Adrenal gland (tissue), 12 donors: Measurements from ENCODE around the gene LRBA. TPM values are rescaled to one million over a fixed set of nuclear protein-coding genes. Genes with fewer than 3 reads are reported as not detected.

Experiments used
- DNase-seq, 7 donors: peaks; one replicate each; pipeline ENCODE4 v3.0.0-alpha.2; 2019 to 2020
- H3K27ac ChIP-seq, 5 donors: fragments of 200-600 bp; sonication (generic) in 4 of 5; 1 replicate in 3 of 5; 2 replicates in 2 of 5; pipeline versions ENCODE4 v1.5.1 to v1.8.0; 2016 to 2020; ENCODE audit warnings: mild to moderate bottlenecking in 1 of 5
- H3K27me3 ChIP-seq: fragments of 200-600 bp; 2 replicates; pipeline ENCODE4 v1.8.0; 2021
- H3K36me3 ChIP-seq, 2 donors: fragments of 200-600 bp; replicated peaks in 1 of 2; 1 replicate in 1 of 2; 2 replicates in 1 of 2; pipeline versions ENCODE4 v1.5.1 to v1.8.0; 2018 to 2022
- H3K4me1 ChIP-seq, 2 donors: fragments of 200-600 bp; replicated peaks in 1 of 2; 1 replicate in 1 of 2; 2 replicates in 1 of 2; pipeline versions ENCODE4 v1.5.1 to v1.8.0; 2018 to 2021
- H3K4me3 ChIP-seq, 4 donors: fragments of 200-600 bp; sonication (generic) in 3 of 4; one replicate each; pipeline ENCODE4 v1.5.1; 2016 to 2018
- H3K9me3 ChIP-seq, 3 donors: fragments of 200-600 bp; sonication (generic) in 1 of 3; replicated peaks in 1 of 3; 1 replicate in 2 of 3; 2 replicates in 1 of 3; pipeline versions ENCODE4 v1.5.1 to v1.8.0; 2016 to 2021
- CTCF ChIP-seq, 6 experiments: fragments of 450-650 bp in 4 of 6; fragments of 200-600 bp in 2 of 6; sonication (generic) in 1 of 6; IDR thresholded peaks; 1 replicate in 5 of 6; 2 replicates in 1 of 6; pipeline versions ENCODE4 v1.5.1 to v1.8.0; 2016 to 2021; ENCODE audit warnings: antibody characterized with exemption in 6 of 6, mild to moderate bottlenecking in 2 of 6, moderate library complexity in 1 of 6
- POLR2A ChIP-seq, 2 donors: fragments of 450-650 bp; IDR thresholded peaks; one replicate each; pipeline ENCODE4 v1.6.1; 2017; ENCODE audit warnings: antibody characterized with exemption in 2 of 2, mild to moderate bottlenecking in 2 of 2, moderate library complexity in 1 of 2
- WGBS, 4 donors: extraction: QIAGEN DNeasy Blood & Tissue Kit in 2 of 4; methylation state at CpG; one replicate each; pipeline versions ENCODE4 v1.1.5 to v1.1.7; 2013 to 2017; 5-methylcytosine and 5-hydroxymethylcytosine counted together
- intact Hi-C, 2 donors: fragments of 100-400 bp; cut with DNase I; formaldehyde crosslinking; loops; one replicate each; pipeline versions ENCODE4 v1.14.1 to v1.15.0; 2022 to 2023
- polyA plus RNA-seq, 3 donors: library from polyadenylated mRNA; stranded (reverse); fragments of 200-250 nt in 2 of 3; fragments of 350-450 nt in 1 of 3; fragmentation: Illumina TruSeq in 1 of 3; extraction: RNeasy Lipid Tissue Mini Kit (QIAGEN cat#74804) in 1 of 3; gene quantifications; one replicate each; pipeline ENCODE4 v1.2.3, GENCODE V29; 2013 to 2014
- total RNA-seq, 9 donors: library from RNA; depleted of rRNA in 4 of 9; stranded (reverse); fragments of >200 nt in 4 of 9; fragments of 120-200 nt in 1 of 9; fragmentation: NEBNext Ultra II Directional in 1 of 9; extraction: Animal tissue kit (Norgen Biotek cat#: 25700) in 1 of 9; gene quantifications; one replicate each; pipeline versions ENCODE4 v1.1.0 to v1.2.4, GENCODE V29; 2013 to 2023
- donor health status: healthy with polysubstance abuse.
- donor health status: Bipolar disorder and iron deficiency.
- donor health status: DM: yes; HTN: yes; CAD: no.
- donor health status: DM: no; HTN: no; CAD: no.
- donor health status: DM: no; HTN: no; CAD: no.
- donor health status: DM: yes; HTN: yes; CAD: no.

LRBA gene
- total and polyA plus RNA-seq, 12 donors, result 9.6 to 106 (median 40.6) TPM

- 94 to 99% (median 96%) methylated on average over 5 of the region's 5 CpGs for WGBS, 4 donors
- H3K27me3 ChIP-seq, result no peaks in the 10 kb centered on the region
- TF ChIP-seq CTCF (IDR thresholded peaks at IDR 0.05), result no peak
- no peak for TF ChIP-seq POLR2A (IDR thresholded peaks at IDR 0.05)
- no peaks in the 10 kb centered on the region for H3K4me1 ChIP-seq
- intact Hi-C loops, result loop anchor here in 1 of 2 donors (10.0 kb wide), 1 partner anchor 568 kb away; no protein-coding TSS in a partner anchor
- H3K36me3 ChIP-seq, result no peaks in the 10 kb centered on the region
- no peak for DNase-seq
- no peaks in the 10 kb centered on the region for H3K9me3 ChIP-seq
- no peak overlapping the region for H3K4me3 ChIP-seq
- no peak overlapping the region for H3K27ac ChIP-seq
Measured at GRCh38 chr4:150862829-150863228, 152.3 kb downstream of the LRBA start.

GRCh38 chr4:150859453-150859852 lies 155.6 kb downstream of the LRBA start:
- no peak for DNase-seq
- Histone ChIP-seq H3K4me3 (no peak overlapping the region), H3K27me3 (no peaks in the 10 kb centered on the region), H3K27ac (no peak overlapping the region), H3K9me3 (peaks cover 0 to 8% (median 0%) of the 10 kb centered on the region in 3 donors), H3K4me1 (no peaks in the 10 kb centered on the region), H3K36me3 (no peaks in the 10 kb centered on the region)
- TF ChIP-seq POLR2A (IDR thresholded peaks at IDR 0.05) (no peak), CTCF (IDR thresholded peaks at IDR 0.05) (no peak)
- intact Hi-C loops, result no loop called here
- WGBS, 4 donors, result 20 to 33% (median 30%) methylated on average over 1 of the region's 1 CpG

GRCh38 chr4:150855981-150856510 lies 159.0 kb downstream of the LRBA start:
- Histone ChIP-seq H3K4me1 (no peaks in the 10 kb centered on the region), H3K9me3 (peaks cover 0 to 8% (median 0%) of the 10 kb centered on the region in 3 donors), H3K27me3 (no peaks in the 10 kb centered on the region), H3K4me3 (no peak overlapping the region), H3K27ac (no peak overlapping the region), H3K36me3 (no peaks in the 10 kb centered on the region)
- DNase-seq, result no peak
- intact Hi-C loops, result no loop called here
- TF ChIP-seq CTCF (IDR thresholded peaks at IDR 0.05) (no peak), POLR2A (IDR thresholded peaks at IDR 0.05) (no peak)
- WGBS, 4 donors, result 95 to 100% (median 99%) methylated on average over 1 of the region's 1 CpG

- intact Hi-C loops, result no loop called here
- peaks cover 0 to 8% (median 0%) of the 10 kb centered on the region in 3 donors for H3K9me3 ChIP-seq
Measured at GRCh38 chr4:150854600-150854999, 160.5 kb downstream of the LRBA start.

More at GRCh38 chr4:150854600-150854999, 160.5 kb downstream of the LRBA start:
- no peaks in the 10 kb centered on the region for H3K4me1 ChIP-seq
- no peak overlapping the region for H3K4me3 ChIP-seq
- WGBS, 4 donors, result 92 to 98% (median 96%) methylated on average over 4 of the region's 4 CpGs
- H3K27ac ChIP-seq, result no peak overlapping the region
- H3K27me3 ChIP-seq, result no peaks in the 10 kb centered on the region
- no peak for DNase-seq
- H3K36me3 ChIP-seq, result no peaks in the 10 kb centered on the region
- no peak for TF ChIP-seq CTCF (IDR thresholded peaks at IDR 0.05)
- TF ChIP-seq POLR2A (IDR thresholded peaks at IDR 0.05), result no peak
